Measurements from ENCODE around the gene METRNL.

The METRNL gene

GRCh38 chr17:83069931-83070742 is 9.3 kb upstream of the METRNL start:
- TF ChIP-seq CTCF (IDR thresholded peaks at IDR 0.05) (no peak), ZFX (IDR thresholded peaks at IDR 0.05; ENCODE audit: borderline replicate concordance) (no peak)
- no peak overlapping the region for H3K27ac ChIP-seq

DNA sequence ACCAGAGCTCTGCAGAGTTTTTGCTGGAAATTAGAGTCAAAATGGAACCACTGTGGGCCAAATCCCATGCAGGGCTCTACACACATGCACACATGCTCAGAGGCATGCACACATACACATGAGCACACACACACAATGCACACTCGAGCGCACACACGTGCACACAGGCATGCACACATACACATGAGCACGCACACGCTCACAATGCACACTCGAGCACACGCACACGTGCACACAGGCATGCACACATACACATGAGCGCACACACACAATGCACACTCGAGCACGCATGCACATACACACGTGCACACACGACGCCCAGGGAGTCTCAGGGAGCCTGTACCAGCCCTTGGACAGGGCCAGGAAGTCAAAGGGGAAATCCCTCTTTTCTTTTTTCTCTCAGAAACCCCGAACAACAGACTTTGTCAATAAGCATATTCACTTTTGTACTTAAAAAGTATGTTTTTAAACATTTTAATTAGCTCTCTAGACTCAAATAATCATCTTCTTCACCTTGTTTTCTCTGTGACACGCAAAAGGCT is 8.5 kb upstream of the METRNL start:
- no peak for TF ChIP-seq CTCF (IDR thresholded peaks at IDR 0.05)
- no peak for TF ChIP-seq ZFX (IDR thresholded peaks at IDR 0.05; ENCODE audit: borderline replicate concordance)
- H3K27ac ChIP-seq: no peak overlapping the region

- H3K27ac ChIP-seq: no peak overlapping the region
These were observed 8.0 kb upstream of the METRNL start for GRCh38 chr17:83071365-83071764.

GRCh38 chr17:83071966-83072562 is 7.3 kb upstream of the METRNL start:
- H3K27ac ChIP-seq: no peak overlapping the region
- TF ChIP-seq ZFX (IDR thresholded peaks at IDR 0.05; ENCODE audit: borderline replicate concordance) (no peak), CTCF (IDR thresholded peaks at IDR 0.05) (no peak)

More at GRCh38 chr17:83071365-83071764, 8.0 kb upstream of the METRNL start:
- TF ChIP-seq ZFX (IDR thresholded peaks at IDR 0.05; ENCODE audit: borderline replicate concordance) (no peak), CTCF (IDR thresholded peaks at IDR 0.05) (no peak)

- H3K27ac ChIP-seq: no peak overlapping the region
- TF ChIP-seq ZFX (IDR thresholded peaks at IDR 0.05; ENCODE audit: borderline replicate concordance) (no peak), CTCF (IDR thresholded peaks at IDR 0.05) (no peak)
These were observed 6.6 kb upstream of the METRNL start for GRCh38 chr17:83072600-83073358.

DNA sequence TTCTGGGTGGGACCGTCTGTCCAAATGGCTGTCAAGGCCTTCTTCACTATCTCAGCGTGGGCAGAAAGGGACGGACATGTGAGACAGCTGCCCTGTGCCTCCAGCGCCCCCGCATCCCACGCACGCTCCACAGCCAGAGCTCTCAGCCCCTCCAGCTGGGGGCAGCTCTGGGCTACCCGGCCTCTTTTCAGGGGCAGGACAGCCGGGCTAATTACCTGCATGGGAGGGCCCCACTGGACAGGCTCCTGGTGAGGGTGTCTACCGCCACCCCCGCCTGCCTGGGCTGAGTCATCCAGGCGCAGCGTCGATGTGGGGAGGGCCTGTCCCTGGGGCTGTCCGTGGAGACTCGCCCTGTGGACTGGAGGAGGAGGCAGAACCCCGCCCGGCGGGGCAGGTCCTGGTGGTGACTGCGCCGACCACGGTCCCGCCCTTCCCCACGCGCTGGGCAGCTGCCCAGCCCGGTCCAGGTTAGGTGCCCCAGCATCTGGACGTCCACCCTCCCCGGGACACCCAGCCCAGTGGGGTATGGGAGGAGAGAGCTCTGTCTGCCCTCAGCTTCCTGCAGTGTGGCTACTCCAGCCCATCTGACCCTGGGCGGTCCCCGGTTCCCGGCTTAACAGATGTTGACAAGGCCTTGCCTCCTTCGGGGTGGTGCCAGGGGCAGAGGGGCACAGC is 5.9 kb upstream of the METRNL start:
- no peak for TF ChIP-seq ZFX (IDR thresholded peaks at IDR 0.05; ENCODE audit: borderline replicate concordance)
- TF ChIP-seq CTCF (IDR thresholded peaks at IDR 0.05): no peak
- H3K27ac ChIP-seq: no peak overlapping the region

All from 22Rv1 (cell line).